HG03439 (cell line): Measurements from ENCODE around the gene HS3ST4.
"Not testable (repeated sequence)": the region's sequence is repeated elsewhere in the genome, so short reads cannot be mapped to it uniquely, and the experiment has no call there.

Source experiments
- ATAC-seq: cut with Tn5 transposase; IDR thresholded peaks from one replicate; pipeline ENCODE4 v1.9.1; 2021; ENCODE audit warnings: mild to moderate bottlenecking, moderate library complexity; ENCODE audit not compliant: unreplicated experiment

HS3ST4 gene

DNA sequence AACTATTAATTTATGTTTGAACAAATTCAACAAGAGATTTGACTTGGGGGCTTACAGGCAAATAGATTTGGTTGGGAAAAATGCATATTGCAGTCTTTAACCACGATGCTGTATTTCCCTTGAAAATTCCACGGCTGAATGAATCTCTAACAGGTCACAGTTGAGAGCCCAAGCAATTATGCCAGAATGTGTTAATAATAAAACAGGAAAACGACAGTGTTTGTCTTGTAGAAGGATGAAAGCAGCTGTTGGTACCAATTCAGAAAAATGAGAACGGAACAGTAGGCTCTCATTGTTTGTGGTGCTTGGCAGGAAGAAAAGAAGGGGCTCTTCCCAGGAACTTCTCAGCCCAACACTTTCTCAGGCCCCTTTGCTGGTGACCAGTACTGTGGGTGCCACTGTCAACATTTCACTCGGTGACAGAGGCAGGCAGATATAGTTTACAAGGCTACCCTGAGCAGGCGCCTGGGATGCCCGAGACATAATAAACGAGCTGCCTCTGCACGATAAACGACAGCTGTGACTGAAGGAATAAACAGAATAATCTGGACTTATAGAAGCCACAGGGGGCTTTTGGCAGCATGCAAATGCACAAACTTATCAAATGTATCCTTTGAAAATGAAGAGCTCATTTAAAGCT is 387.1 kb downstream of the HS3ST4 start:
- ATAC-seq = no peak

DNA sequence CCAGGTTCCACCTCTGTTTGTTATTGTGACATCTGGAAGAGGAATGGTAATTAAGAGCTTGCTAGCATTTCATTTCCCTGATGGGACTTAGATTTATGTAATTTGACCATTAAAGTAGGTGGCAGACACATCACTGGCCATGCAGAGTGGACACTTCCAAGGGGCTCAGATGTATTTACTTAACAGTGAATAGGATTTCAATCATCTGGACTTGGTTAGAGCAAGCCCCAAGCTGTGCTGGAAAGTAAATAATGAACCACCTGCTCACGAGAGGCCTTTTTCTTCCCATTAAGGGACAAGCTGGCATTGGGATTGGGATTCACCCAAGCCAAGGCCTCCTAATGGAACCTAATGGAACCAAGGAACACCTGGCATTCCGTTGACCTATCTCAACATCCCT is 395.3 kb downstream of the HS3ST4 start:
- no peak for ATAC-seq

DNA sequence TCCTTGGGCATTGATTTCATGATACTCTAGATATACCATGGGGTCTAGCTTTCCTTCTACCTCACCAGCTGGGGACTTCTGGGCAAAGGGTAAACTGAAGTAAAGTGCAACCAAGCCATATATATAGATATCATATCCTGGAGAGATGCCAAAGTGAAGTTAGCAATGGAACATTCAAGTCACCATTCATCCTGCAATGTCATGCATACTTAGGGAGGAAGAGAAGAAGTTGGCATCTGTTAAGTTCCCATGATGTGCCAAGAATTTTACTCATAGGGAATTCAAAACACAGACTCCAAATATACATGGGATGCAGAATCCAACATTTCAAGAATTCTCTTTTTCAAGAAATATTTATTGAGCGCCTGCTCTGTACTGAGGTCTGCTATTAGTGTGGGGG is 399.8 kb downstream of the HS3ST4 start:
- no peak for ATAC-seq

DNA sequence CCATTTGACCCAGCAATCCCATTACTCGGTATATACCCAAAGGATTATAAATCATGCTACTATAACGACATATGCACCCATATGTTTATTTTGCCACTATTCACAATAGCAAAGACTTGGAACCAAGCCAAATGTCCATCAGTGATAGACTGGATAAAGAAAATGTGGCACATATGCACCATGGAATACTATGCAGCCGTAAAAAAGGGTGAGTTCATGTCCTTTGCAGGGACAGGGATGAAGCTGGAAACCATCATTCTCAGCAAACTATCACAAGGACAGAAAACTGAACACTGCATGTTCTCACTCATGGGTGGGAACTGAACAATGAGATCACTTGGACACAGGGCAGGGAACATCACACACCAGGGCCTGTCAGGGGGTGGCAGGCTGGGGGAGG is 406.4 kb downstream of the HS3ST4 start:
- ATAC-seq = not testable (repeated sequence)

DNA sequence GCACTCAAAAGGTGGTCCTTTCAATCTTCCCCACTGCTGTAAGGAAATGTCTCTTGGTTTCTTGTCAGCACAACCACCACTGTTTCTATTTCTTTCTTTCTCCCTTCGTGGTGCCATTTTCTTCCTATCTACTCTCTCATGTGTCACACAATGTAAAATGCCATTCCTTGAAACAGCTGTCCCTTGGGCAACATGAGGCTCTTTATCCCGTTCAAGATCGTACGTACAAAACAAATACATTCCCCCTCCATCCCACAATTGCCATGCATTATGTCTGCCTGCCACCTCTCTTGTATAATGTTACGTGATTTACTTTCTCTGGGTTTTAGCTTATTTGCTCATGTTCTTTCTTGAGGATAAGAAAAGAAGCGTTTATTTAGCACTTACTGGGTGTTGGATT is 410.6 kb downstream of the HS3ST4 start:
- no peak for ATAC-seq

DNA sequence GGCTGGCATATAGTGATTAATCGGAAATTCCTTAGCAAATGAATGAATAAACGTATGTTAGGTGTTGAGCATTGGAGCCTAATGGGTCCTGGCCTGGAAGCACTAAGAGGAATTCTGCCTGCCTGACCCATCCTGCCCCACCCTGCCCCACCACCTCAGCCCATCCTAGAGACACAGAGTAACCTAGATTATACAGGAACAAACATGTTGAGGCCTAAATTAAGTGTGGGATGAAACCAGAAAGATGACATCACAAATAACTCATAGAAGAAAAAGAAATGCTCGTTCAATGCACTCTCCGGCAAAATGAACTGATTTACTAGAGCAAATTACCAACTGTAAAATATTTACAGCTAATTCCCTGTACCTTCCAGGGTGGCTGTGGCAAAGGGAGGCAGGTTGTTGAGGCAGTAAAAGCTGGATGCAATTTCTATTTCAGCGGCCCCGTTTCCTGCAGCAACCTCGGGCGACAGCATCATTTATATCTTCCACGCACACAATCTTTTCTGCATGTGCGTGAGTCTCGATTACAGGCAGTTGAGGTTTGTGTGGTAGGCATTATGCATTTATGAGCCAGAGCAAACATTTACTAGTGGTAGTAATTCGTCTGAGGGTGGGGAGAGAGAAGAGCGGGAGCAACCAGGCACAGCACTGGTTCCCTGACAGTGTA is 417.2 kb downstream of the HS3ST4 start:
- ATAC-seq = no peak

DNA sequence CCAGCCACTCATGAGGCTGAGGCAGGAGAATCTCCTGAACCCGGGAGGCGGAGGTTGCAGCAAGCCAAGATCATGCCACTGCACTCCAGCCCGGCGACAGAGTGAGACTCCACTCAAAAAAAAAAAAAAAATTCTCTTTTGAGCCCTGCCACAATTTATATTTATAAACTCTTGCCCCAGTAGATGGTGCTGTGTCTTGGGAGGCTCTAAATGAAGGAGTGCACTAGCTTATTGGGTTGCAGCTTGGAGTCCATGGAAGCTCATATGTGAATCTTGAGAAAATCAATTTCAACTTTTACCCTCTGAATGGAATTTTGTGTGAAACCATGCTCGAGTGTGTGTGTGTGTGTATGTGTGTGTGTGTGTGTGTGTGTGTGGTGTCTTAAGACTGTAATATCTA is 420.1 kb downstream of the HS3ST4 start:
- ATAC-seq = no peak

DNA sequence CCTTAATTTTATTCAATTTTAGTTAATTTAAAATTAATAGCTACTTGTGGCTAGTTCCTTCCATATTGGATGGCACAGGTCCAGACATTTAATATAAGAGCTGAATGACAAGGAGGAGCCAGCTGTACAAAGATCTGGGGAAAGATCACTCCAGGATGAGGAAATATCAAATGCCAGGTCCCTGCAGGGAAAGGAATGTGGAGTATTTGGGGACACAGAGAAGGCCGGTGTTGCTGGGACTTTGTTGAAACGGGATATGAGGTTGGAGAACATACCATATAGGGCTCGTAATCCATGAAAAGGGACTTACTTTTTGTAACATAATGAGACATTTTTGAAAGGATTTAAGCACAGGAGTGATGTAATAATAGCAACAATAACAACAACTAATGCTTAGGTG is 426.8 kb downstream of the HS3ST4 start:
- ATAC-seq = no peak

DNA sequence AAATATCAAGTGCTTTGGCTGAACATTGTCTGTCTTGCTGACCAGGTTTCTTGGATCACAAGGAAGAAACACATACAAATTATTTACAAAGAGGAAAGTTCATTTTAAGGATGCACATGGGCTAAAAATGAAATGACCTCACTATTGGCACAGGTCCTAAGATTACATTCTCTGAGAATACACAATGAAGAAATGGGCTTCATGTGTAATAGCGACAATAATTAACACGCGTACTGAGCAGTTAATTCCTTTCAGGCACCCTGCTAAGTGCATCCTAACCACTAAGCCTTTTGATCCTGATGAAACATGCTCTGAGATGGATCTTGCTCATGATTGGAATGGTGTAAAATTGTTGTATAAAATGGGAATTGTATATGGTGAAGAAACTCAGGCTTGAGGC is 429.0 kb downstream of the HS3ST4 start:
- no peak for ATAC-seq

DNA sequence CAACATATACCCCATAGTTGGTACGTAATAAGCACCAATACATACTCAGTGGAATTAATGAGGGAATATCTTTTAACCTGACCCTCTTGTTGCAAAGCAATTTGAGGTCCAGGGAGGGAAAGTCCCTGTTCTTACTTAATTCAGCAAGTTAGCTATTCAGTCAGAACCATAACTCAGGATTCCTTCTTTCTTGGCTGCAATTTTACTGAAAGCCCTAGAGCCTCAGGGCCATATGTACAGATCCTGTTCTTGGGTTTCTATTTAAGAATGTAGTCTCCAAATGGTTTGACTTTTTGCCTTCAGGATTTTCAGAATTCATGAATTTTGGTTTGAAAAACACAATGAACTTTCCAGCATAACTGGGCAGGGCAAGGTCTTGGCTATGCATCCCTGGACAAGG is 436.5 kb downstream of the HS3ST4 start:
- ATAC-seq = no peak

DNA sequence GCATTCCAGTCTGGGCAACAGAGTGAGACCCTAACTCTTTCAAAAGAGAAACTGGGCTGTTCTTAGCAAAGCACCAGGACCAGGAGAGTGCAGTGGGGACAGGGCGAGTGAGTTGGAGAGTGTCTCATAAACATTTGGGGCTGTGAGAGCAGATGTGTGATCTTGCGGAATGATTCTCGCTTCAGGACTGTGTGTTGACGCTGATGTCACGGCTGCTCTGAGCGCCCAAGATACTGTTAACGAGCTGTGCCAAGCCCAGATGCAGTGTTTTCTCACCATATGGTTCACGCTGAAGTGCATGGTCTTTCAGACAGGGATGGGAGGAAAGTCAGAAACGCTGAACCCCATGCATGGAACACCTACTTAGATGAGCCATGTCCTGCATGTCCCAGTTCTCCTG is 438.2 kb downstream of the HS3ST4 start:
- no peak for ATAC-seq

DNA sequence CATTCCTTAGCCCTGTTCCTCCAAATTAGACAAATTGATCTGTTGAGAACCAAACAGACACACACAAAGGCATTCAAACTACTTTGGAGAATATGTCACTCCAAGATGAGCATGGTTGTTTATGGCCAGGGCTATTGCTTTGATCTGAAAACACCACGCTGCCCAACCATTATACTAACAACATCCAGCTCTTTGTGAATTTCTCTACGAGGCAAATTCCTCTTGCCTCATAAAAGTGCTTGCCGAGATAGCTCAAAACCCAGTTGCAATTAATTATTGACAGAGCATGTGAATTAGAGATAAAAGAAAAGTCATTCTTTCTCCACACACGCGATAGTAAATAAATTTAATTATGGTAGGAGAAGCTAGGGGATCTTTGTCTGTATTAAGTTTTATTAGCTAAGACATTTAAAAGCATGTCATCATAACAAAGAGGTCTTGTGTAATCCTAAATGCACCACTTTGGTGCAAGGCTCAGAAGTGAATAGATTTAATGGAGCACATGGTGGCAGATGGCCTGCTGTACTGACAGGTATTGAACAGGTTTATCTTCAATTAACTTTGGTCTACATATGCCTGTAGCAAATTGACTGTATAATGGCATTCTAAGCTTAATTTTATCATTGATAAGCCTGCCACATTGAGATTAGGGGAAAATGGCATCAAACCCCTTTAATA is 441.8 kb downstream of the HS3ST4 start:
- ATAC-seq = no peak

DNA sequence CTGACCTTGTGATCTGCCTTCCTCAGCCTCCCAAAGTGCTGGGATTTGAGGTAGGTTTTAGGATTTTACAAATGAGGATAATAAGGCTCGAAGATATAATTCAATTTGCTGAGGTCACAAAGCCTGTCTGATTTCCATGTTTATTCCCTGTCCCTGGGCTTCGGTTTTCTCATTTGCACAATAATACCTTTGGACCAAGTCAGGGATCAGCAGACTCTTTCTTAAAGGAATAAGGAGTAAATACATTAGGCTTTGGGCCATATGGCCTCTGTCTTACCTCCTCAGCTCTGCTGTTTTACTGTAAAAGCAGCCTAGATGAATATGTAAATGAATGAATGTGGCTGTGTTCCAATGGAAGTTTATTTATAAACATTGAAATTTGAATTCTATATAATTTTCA is 442.8 kb downstream of the HS3ST4 start:
- ATAC-seq = no peak

DNA sequence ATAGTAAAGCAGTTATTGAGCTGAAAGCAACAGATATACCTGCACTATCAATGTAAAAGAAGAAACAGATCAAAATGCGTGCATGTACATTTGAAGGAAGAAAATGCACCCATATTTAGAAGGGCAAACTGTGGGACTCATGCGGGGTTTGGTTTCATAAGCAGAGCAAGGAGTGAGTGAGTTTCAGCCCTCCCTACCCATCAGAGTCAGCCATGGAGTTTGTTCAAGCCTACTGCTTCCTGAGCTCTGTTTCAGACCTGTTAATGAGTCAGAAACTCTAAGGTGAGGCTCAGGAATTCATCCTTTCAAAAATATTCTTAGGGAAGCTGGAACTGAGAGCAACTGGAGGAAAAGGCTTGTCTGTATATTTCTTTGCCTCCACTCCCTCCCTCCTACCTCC is 446.2 kb downstream of the HS3ST4 start:
- ATAC-seq = no peak

DNA sequence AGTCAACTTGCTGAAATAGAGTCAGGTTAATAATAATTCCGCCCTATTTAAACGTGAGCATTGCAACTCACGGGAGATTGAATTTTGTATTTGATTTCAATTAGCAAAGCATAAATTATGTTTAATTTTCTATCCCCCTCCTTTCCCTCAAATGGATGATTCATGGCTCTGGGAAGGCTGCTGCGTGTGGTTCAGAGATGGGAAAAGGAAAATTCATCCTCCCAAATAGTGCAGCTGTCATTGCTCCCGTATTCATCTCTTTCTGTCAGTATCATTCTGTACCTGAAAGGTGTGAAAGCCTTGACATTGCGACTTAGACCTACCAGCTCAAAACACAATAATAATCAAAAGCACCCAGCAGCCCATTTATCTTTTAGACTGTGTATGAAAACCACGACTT is 447.3 kb downstream of the HS3ST4 start:
- ATAC-seq = no peak

DNA sequence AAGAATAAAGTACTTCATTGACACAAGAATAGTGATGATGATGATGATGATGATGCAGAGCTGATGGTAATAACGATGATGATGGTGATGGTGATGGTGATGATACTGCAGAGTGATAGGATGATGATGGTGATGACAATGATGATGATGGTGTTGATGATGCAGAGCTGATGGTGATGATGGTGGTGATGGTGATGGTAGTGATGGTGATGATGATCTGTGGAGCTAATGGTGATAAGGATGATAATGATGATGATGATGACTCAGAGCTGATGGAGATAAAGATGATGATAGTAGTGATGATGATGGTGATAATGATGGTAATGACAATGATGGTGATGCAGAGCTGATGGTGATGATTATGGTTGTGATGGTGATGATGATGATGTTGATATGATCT is 448.1 kb downstream of the HS3ST4 start:
- ATAC-seq = no peak

DNA sequence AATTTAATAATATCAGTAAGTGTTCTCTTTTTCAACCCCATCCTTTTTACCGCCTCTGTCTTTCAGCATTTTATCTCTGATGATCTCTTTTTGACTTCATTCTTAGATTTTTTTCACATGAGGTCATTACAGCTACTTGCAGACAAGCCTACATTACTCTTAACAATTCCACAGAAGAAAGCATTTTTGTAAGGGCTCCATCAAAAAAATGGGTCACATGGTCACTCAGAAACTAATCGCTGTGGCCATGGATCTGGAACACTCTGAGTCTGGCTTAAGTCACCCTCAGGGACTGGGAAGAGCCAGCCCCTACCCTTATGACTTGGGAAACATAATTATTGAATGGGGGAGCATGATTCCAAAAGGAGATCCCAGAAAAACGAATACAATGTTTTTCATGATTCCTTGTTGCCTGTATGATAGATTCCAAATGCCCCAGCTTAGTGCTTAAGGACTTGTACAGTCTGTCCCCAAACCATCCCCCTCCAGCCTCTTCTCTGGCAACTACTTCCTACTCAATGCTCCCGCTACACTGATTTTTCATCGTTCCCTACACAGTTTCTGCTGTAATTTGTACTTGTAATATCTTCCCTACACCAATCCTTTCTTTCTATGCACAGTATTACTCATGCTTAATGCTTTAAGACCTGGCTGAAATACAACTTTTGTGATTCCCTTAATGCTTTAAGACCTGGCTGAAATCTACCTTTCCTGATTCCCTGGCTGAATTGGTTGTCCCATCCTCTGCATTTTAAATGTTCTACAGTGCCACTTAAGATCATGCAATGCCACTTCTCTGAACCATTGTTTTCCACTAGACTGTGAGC is 457.8 kb downstream of the HS3ST4 start:
- no peak for ATAC-seq

DNA sequence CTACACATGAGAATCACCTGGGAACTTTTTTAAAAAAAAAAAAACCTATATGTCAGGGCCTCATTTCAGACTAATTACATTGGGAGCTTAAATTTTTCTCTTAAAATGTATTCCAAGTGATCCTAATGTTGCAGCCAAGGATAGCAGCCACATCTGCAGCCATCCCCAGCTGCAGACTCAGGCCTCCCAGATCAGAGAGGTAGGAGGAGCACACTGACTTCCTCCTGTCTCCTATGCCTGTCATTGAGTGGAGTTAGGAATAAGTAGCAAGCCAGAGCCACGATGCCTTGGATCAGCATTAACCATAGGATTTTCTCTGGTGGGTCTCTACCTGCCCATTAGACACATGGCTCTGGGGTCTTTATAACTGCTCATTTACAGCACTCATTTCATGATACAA is 463.5 kb downstream of the HS3ST4 start:
- no peak for ATAC-seq

DNA sequence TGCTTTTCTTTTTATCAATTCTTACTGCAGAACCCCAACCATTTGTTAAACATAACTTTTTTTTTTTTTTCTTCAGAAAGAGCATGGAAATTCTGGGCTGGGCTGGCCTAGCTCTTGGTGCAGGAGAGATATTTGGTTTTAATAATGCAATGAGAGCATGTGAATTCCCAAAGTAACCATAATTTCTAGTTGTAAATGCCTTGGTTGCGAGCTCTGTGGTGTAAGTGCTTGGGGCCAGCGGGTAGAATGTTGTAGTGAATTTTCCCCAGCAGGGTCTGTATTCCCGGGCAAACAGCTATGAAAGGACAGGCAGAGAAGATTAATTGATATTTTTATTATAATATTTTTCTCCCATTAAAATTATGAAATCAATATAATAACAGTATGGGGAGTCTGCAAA is 465.6 kb downstream of the HS3ST4 start:
- no peak for ATAC-seq

DNA sequence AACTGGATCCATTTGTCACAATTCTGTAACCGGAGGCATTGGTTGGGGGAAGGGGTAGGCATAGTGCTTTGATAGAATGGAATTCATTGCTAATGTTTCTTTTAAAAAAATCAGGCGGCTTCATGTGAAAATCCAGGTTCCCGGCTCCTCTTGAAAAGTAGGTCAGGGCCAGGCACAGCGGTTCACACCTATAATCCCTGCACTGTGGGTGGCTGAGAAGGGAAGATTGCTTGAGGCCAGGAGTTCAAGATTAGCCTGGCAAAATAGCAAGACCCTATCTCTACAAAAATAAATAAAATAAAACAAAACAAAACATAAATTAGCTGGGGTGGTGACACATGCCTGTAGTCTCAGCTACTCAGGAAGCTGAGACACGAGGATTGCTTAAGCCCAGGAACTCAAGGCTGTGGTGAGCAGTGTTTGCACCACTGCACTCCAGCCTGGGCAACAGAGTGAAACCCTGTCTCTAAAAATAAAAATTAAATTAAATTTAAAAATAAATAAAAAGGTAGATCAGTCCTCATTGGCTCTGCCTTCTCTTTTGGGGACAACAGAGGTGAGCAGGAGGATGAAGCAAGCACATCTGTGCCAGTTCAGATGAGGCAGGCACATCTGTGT is 466.5 kb downstream of the HS3ST4 start:
- no peak for ATAC-seq
